Neutrophil (primary cell): ENCODE data around the gene ODAD4.

Experiments
- H3K27ac ChIP-seq: fragments of 200-600 bp; sonication (generic); 2 replicates; pipeline ENCODE4 v1.5.1; 2016; ENCODE audit warnings: mild to moderate bottlenecking, moderate library complexity
- H3K27me3 ChIP-seq: fragments of 200-600 bp; sonication (generic); 2 replicates; pipeline ENCODE4 v1.6.0; 2016; ENCODE audit warnings: mild to moderate bottlenecking
- H3K36me3 ChIP-seq: fragments of 200-600 bp; sonication (generic); 2 replicates; pipeline ENCODE4 v1.5.1; 2017
- H3K4me1 ChIP-seq, 2 experiments: fragments of 200-600 bp in 1 of 2; sonication (generic) in 1 of 2; 1 replicate in 1 of 2; 2 replicates in 1 of 2; pipeline versions ENCODE4 v1.5.1 to v1.6.1; 2013 to 2016; ENCODE audit warnings: low read depth in 1 of 2, low read length in 1 of 2, mild to moderate bottlenecking in 1 of 2, moderate library complexity in 1 of 2; ENCODE audit not compliant: control insufficient read depth in 1 of 2, insufficient read depth in 1 of 2
- H3K4me3 ChIP-seq, 2 experiments: fragments of 200-600 bp in 1 of 2; sonication (generic) in 1 of 2; 1 replicate in 1 of 2; 2 replicates in 1 of 2; pipeline ENCODE4 v1.5.1; 2013 to 2016; ENCODE audit warnings: low read depth in 1 of 2, low read length in 1 of 2, mild to moderate bottlenecking in 1 of 2, moderate library complexity in 1 of 2
- H3K9me3 ChIP-seq: fragments of 200-600 bp; sonication (generic); 2 replicates; pipeline ENCODE4 v1.5.1; 2016
- TF ChIP-seq, protein P1 (sequence below): fragments of 200-600 bp; sonication (generic); IDR thresholded peaks from 2 replicates; pipeline ENCODE4 v1.5.1; 2016; ENCODE audit warnings: antibody characterized with exemption

The ODAD4 gene

DNA sequence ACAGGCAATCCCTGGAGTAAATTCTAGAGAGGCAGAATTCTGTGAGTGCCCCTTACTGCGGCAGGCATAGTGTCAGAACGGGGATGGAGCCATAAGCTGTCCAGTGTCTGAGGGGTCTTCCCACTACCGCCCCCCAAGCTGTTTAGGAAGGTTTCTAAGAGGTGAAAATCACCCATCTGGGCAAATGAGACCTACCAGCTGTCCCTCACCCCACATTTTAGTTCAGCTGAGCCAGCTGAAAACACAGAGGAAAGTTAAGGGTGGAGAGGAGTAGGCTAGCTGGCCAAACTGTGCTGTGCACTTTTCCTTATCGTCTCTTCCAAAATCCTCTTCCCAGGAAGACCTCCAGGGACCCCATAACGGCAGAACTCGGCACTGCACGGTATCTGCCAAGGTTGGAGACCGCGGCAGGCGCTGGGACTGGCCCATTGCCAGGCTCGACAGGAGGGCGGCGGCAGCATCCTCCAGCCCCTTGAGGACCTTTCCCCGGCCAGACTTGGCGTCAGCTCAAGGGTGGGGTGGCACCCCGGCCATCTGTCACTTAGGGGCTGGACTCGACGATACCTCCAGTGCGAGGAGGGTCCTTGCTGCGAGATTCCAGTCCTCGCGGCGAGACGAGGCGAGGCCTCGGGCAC lies 12.6 kb upstream of the ODAD4 start:
- Histone ChIP-seq H3K9me3 (no peaks in the 10 kb centered on the region), H3K27me3 (no peaks in the 10 kb centered on the region), H3K36me3 (peaks cover 10% of the 10 kb centered on the region), H3K27ac (peak overlapping the region; percentile 80), H3K4me1 (peaks cover 16 to 21% of the 10 kb centered on the region in 2 experiments), H3K4me3 (peak overlapping the region; percentile 82 to 97)
- TF ChIP-seq, protein P1, sequence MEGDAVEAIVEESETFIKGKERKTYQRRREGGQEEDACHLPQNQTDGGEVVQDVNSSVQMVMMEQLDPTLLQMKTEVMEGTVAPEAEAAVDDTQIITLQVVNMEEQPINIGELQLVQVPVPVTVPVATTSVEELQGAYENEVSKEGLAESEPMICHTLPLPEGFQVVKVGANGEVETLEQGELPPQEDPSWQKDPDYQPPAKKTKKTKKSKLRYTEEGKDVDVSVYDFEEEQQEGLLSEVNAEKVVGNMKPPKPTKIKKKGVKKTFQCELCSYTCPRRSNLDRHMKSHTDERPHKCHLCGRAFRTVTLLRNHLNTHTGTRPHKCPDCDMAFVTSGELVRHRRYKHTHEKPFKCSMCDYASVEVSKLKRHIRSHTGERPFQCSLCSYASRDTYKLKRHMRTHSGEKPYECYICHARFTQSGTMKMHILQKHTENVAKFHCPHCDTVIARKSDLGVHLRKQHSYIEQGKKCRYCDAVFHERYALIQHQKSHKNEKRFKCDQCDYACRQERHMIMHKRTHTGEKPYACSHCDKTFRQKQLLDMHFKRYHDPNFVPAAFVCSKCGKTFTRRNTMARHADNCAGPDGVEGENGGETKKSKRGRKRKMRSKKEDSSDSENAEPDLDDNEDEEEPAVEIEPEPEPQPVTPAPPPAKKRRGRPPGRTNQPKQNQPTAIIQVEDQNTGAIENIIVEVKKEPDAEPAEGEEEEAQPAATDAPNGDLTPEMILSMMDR, result no peak

DNA sequence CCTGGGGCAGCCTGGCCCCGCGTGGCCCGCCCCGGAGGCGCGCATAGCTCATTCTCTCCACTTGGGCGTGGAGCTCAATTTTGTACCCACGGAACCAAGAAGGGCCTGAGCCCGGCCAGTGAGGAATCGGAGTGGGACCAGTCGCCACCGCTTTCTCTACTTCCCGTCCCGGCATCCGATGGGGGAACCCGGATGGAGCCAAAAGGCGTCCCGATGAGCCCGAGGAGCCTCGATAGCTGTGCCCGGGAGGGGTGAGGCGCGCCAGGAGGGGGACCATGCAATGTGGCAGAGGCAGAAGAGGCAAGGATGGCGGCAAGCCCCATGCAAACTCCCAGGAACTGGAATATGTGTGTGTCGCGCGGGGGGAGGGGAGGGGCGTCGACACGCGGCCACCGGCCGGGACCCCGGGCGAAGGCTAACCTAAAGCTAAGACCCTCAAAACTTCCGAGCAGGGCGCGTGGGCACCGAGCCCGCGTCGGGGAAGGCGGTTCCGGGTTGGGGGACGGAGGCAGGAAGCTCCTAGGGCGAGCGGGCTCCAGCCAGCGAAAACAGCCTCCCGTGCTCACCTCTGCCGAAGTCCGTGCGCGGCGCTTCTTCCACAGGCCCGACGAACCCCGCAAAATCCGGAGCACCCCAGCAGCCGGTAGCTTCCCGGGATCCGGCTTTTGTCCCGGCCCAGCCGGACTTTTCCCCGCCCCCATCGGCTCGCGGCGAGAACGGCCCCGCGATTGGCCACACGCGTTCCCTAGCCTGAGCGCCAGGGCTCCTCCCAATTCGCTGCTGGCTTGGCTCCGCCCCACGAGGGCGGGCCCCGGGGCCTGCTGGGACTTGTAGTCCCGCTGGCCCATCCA lies 11.9 kb upstream of the ODAD4 start, which contains the start of gene ACLY:
TSS of gene ACLY (minus strand) at position 638 of the 851 bp plus-strand sequence. CDS start 5,078 bp downstream, outside the sequence.
- Histone ChIP-seq H3K27ac (peak within 1 kb of the TSS; percentile 80), H3K27me3 (no peaks in the 10 kb centered on the region), H3K36me3 (peaks cover 2% of the 10 kb centered on the region), H3K9me3 (no peaks in the 10 kb centered on the region), H3K4me1 (peaks cover 16 to 21% of the 10 kb centered on the region in 2 experiments), H3K4me3 (peak within 1 kb of the TSS; percentile 82 to 97)
- TF ChIP-seq, protein P1, result no peak

DNA sequence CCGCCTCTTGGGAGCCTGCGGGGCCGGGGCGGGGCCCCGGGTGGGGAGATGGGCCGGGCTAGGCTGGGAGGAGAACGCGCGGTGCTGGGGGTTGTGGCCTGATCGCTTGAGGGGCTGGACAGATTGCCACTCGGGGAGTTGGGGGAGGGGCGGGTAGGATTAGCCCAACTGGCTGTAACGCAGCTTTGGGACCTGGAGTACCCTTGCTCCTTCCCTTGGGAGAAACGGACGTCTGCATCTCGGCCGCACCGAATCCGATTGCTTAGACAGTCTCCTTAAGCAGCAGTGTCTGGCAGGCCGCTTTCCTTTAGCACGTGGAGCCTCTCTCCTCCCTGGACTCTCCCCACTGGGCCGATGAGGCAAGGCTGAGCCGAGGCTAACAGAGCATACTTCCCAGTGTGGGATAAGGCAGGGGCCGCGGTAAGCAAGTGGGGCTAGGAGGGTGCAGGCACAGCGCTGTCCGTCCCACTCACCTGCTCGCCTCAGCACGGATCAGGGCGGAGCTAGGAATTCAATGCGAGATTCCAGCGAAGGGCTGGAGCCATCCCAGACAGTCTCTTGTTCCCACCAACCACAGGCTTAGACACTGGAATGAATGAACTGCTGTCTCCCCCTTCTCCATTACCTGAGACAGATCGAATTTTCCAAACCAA lies 11.1 kb upstream of the ODAD4 start:
- no peaks in the 10 kb centered on the region for H3K36me3 ChIP-seq
- H3K27me3 ChIP-seq, result no peaks in the 10 kb centered on the region
- TF ChIP-seq, protein P1, result no peak
- H3K4me3 ChIP-seq, result peak overlapping the region; percentile 82 to 97
- peak overlapping the region; percentile 80 for H3K27ac ChIP-seq
- H3K9me3 ChIP-seq, result no peaks in the 10 kb centered on the region
- peaks cover 16 to 21% of the 10 kb centered on the region in 2 experiments for H3K4me1 ChIP-seq

DNA sequence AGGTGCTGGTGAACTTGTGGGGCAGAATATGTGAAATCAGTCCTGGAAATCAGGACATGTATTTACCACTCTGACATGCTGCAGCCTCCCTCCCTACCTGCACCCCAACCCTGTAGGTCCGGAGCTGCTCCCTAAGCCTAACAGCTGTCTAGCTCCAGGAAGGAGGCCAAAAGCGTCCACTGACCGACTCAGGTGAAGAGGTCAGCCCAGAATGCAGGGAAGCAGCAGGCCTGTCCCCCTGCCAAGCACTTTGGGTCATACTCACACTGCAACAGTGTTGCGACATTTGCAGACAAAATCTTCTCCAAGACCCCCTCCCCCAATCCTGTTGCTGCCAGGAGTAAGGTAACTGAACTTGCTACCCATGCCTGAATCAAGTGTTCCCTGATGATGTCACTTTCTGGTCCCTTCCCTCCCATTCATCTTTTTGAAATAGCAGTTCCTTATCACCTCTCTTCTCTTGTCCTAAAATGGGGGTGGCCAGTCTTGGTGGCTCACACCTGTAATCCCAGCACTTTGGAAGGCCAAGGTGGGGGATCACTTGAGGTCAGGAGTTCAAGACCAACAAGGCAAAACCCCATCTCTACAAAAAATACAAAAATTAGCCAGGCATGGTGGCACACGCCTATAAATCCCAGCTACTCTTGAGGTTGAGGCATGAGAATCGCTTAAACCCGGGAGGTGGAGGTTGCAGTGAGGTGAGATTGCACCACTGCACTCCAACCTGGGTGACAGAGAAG lies 10.4 kb upstream of the ODAD4 start:
- Histone ChIP-seq H3K36me3 (no peaks in the 10 kb centered on the region), H3K9me3 (no peaks in the 10 kb centered on the region), H3K4me1 (peaks cover 16 to 21% of the 10 kb centered on the region in 2 experiments), H3K27ac (no peak overlapping the region), H3K27me3 (no peaks in the 10 kb centered on the region), H3K4me3 (peak overlapping the region in 1 of 2 experiments; percentile 97)
- TF ChIP-seq, protein P1, result no peak

DNA sequence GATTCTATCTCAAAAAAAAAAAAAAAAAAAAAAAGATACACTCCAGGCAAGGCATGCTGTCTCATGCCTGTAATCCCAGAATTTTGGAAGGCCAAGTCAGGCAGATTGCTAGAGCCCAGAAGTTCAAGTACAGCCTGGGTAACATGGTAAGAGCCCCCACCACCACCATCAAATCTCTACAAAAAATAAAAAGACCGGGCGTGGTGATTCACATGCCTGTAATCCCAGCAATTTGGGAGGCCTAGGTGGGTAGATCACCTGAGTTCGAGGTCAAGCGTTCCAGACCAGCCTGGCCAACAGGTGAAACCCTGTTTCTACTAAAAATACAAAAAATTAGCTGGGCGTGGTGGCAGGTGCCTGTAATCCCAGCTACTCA lies 9.8 kb upstream of the ODAD4 start:
- Histone ChIP-seq H3K27ac (no peak overlapping the region), H3K27me3 (no peaks in the 10 kb centered on the region), H3K4me3 (no peak overlapping the region), H3K9me3 (no peaks in the 10 kb centered on the region), H3K4me1 (peaks cover 16 to 21% of the 10 kb centered on the region in 2 experiments), H3K36me3 (no peaks in the 10 kb centered on the region)
- TF ChIP-seq, protein P1, result no peak
